ENCODE results near the gene STEAP3. TPM values are rescaled to one million over a fixed set of nuclear protein-coding genes. Genes with fewer than 3 reads are reported as not detected.

The STEAP3 gene, protein sequence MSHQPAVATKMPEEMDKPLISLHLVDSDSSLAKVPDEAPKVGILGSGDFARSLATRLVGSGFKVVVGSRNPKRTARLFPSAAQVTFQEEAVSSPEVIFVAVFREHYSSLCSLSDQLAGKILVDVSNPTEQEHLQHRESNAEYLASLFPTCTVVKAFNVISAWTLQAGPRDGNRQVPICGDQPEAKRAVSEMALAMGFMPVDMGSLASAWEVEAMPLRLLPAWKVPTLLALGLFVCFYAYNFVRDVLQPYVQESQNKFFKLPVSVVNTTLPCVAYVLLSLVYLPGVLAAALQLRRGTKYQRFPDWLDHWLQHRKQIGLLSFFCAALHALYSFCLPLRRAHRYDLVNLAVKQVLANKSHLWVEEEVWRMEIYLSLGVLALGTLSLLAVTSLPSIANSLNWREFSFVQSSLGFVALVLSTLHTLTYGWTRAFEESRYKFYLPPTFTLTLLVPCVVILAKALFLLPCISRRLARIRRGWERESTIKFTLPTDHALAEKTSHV
- total RNA-seq = under 1 TPM in 1 of 2 experiments, not detected in 1; 0.32 TPM
- not detected for polyA plus RNA-seq

DNA sequence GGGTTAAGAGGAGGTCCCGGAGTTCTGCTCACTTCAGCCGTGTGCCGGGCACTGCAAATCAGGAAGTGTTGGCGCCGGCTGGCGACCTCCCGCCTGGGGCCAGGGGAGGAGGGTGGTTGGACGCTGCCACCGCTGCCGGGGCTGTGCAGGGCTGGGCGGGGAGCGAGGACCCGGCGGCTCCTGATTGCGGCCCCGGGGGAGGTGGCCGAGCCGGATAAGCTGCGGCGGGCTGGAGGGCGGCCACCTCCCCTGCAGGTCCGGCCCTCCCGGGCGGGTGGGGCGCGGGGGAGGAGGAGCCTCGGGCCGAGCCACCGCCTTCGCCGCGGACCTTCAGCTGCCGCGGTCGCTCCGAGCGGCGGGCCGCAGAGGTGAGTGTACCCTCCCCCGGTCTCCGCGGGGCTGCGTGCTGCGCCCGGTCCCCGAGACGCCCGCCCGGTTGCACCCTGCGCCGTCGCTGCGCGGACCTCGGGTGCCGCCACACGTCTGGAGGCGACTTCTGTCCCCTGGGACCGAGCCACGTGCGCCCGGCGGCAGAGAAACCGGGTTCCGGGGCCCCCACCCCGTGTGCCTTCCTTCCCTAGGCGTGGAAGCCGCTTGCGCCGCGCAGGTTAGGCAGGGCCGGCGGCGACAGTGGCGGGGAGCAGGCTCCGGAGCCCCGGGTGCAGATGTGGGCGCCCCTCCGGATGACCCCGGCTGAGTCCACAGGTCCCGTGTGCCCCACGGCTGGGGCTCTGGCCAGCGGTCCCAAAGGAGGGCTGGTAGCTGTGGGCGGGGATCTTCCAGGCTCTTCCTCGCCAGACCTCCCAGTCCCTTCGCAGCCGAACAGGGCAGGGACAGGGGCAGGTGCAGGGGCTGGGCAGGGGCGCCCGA lies at the start of gene STEAP3:
STEAP3 (plus strand) TSS at position 314 of the 870 bp plus-strand sequence. CDS start 7,179 bp downstream, outside the sequence.
- Mint-ChIP-seq H3K36me3 (no peaks in the 10 kb centered on the region), H3K4me3 (peak within 1 kb of the TSS in 5 of 8 donors; percentile 20 to 61 (median 35)), H3K27ac (no peak within 1 kb of the TSS), H3K27me3 (peaks cover 23 to 34% of the 10 kb centered on the region in 2 donors), H3K9me3 (no peaks in the 10 kb centered on the region), H3K4me1 (peaks cover 0 to 7% (median 0%) of the 10 kb centered on the region in 4 donors)
- POLR2A ChIA-PET (ENCODE audit: partially characterized antibody) = no interaction called here
- H3K9me3 ChIP-seq (ENCODE audit: control insufficient read depth in 1 of 2, low read length in 2 of 2) = no peaks in the 10 kb centered on the region
- H3K36me3 ChIP-seq (ENCODE audit: insufficient read depth, low read length) = no peaks in the 10 kb centered on the region
- intact Hi-C loops (cut with micrococcal nuclease) = no loop called here
- no peaks in the 10 kb centered on the region for H3K27me3 ChIP-seq (ENCODE audit: insufficient read depth, low read length)
- CTCF ChIA-PET (ENCODE audit: partially characterized antibody) = no interaction called here
- no peak for DNase-seq
- no peak within 1 kb of the TSS for H3K27ac ChIP-seq (ENCODE audit: low read depth, low read length)
- no peaks in the 10 kb centered on the region for H3K4me1 ChIP-seq (ENCODE audit: insufficient read depth, low read length)
- H3K4me3 ChIP-seq (ENCODE audit: low read length in 2 of 2) = no peak within 1 kb of the TSS

DNA sequence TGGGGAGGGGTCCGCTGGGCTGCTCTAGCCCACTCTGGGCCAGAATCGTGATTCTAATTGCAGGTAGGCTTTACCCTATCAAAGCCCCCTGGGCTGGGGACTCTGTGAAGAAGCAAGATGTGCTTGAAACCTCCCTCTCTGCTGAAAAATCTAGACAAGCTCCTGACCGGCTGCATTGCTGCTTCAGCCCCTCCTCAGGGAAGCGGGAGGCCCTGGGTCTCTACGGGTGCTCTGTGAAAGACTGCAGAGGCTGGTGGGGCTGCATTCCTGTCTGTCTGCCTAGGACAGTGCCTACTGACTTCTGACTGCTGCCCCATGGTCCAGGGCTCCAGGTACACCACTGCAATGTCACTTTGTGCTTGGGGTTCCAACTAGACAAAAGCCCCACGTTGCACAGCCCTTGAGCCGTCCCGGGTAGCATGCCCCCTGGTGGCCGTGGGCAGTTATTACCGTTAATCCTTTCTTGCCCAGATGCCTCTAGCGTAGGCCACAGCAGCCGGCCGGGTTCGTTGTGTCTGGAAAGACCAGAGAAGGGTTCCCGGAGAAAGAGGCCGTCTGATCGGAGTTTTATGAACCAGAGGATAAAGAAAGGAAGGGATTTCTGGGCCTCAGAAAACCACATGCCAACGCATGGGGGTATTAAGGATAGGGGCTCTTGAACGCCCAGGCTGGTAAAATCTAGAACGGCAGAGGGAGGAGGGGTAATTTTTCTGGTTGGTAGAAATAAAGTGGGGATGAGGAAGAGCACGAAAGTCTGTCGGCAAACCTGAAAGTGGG lies 49.2 kb upstream of the STEAP3 start:
- intact Hi-C loops (cut with micrococcal nuclease) = no loop called here
- ChIA-PET POLR2A (ENCODE audit: partially characterized antibody) (no interaction called here), CTCF (ENCODE audit: partially characterized antibody) (interaction anchor here (0.7 to 2.8 kb wide), 9 partner anchors 10 to 1128 kb away, joined by 3 to 20 read pairs (median 6); no protein-coding TSS in a partner anchor)
- peaks cover 0 to 2% of the 10 kb centered on the region in 2 donors for H3K27me3 Mint-ChIP-seq
- H3K9me3 Mint-ChIP-seq = no peaks in the 10 kb centered on the region
- Histone ChIP-seq H3K27me3 (ENCODE audit: insufficient read depth, low read length) (no peaks in the 10 kb centered on the region), H3K4me3 (ENCODE audit: low read length in 2 of 2) (no peak overlapping the region), H3K9me3 (ENCODE audit: control insufficient read depth in 1 of 2, low read length in 2 of 2) (no peaks in the 10 kb centered on the region), H3K27ac (ENCODE audit: low read depth, low read length) (no peak overlapping the region), H3K4me1 (ENCODE audit: insufficient read depth, low read length) (no peaks in the 10 kb centered on the region), H3K36me3 (ENCODE audit: insufficient read depth, low read length) (no peaks in the 10 kb centered on the region)
- no peak overlapping the region for H3K4me3 Mint-ChIP-seq
- no peaks in the 10 kb centered on the region for H3K36me3 Mint-ChIP-seq
- DNase-seq = peak in 4 of 5 donors; percentile 17 to 36 (median 27)
- no peaks in the 10 kb centered on the region for H3K4me1 Mint-ChIP-seq
- H3K27ac Mint-ChIP-seq = no peak overlapping the region

DNA sequence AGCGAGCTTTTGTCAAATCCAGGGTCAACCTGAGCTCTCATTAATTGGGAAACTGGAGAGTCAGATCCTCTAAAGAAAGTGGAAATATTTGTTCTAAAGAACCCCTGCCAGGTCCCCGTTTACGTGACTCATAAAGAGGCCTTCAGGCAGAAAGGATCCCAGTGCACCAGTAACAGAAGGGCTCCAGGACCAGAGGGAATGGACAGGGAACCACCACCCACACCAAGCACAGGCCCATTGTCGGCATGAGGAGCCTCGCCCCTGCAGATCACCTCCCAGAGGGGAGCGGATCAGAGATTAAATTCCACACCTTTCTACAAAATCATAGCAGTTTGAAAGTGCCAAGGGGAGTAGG lies 48.7 kb upstream of the STEAP3 start:
- no peak overlapping the region for H3K4me3 ChIP-seq (ENCODE audit: low read length in 2 of 2)
- intact Hi-C loops (cut with micrococcal nuclease) = no loop called here
- peaks cover 0 to 2% of the 10 kb centered on the region in 2 donors for H3K27me3 Mint-ChIP-seq
- no peaks in the 10 kb centered on the region for H3K27me3 ChIP-seq (ENCODE audit: insufficient read depth, low read length)
- DNase-seq = no peak
- no peaks in the 10 kb centered on the region for H3K4me1 ChIP-seq (ENCODE audit: insufficient read depth, low read length)
- H3K36me3 Mint-ChIP-seq = no peaks in the 10 kb centered on the region
- ChIA-PET CTCF (ENCODE audit: partially characterized antibody) (interaction anchor here (1.0 to 2.8 kb wide), 8 partner anchors 10 to 1128 kb away, joined by 3 to 20 read pairs (median 4); no protein-coding TSS in a partner anchor), POLR2A (ENCODE audit: partially characterized antibody) (no interaction called here)
- H3K36me3 ChIP-seq (ENCODE audit: insufficient read depth, low read length) = no peaks in the 10 kb centered on the region
- no peak overlapping the region for H3K4me3 Mint-ChIP-seq
- H3K9me3 Mint-ChIP-seq = no peaks in the 10 kb centered on the region
- H3K9me3 ChIP-seq (ENCODE audit: control insufficient read depth in 1 of 2, low read length in 2 of 2) = no peaks in the 10 kb centered on the region
- no peak overlapping the region for H3K27ac Mint-ChIP-seq
- H3K4me1 Mint-ChIP-seq = no peaks in the 10 kb centered on the region
- H3K27ac ChIP-seq (ENCODE audit: low read depth, low read length) = no peak overlapping the region

DNA sequence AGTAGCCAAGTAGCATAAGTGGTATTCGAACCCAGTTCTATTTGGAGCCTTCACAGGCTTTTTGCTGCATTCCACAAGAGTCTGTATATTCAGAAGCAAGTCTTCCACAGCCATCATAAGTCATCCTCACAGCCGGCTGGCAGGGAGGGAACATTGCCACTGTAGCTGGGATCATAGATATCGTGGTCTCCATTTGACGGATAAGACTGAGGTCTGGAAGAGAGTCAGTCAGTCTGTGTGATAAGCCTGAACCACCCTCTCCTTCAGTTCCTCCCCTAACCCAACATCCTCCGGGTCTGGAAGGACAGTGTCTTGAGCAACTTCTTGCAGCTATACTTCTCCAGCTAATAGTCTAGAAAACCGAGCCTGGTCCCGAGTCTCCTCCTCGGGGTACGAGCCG lies 48.1 kb upstream of the STEAP3 start:
- H3K27me3 ChIP-seq (ENCODE audit: insufficient read depth, low read length) = no peaks in the 10 kb centered on the region
- CTCF ChIA-PET (ENCODE audit: partially characterized antibody) = interaction anchor here (1.0 to 2.8 kb wide), 8 partner anchors 9 to 1129 kb away, joined by 3 to 20 read pairs (median 4); no protein-coding TSS in a partner anchor
- Mint-ChIP-seq H3K4me1 (no peaks in the 10 kb centered on the region), H3K9me3 (no peaks in the 10 kb centered on the region), H3K4me3 (no peak overlapping the region), H3K27ac (no peak overlapping the region), H3K27me3 (peaks cover 0 to 2% of the 10 kb centered on the region in 2 donors), H3K36me3 (no peaks in the 10 kb centered on the region)
- no peak overlapping the region for H3K27ac ChIP-seq (ENCODE audit: low read depth, low read length)
- POLR2A ChIA-PET (ENCODE audit: partially characterized antibody) = no interaction called here
- intact Hi-C loops (cut with micrococcal nuclease) = no loop called here
- H3K4me3 ChIP-seq (ENCODE audit: low read length in 2 of 2) = no peak overlapping the region
- DNase-seq = no peak
- no peaks in the 10 kb centered on the region for H3K4me1 ChIP-seq (ENCODE audit: insufficient read depth, low read length)
- H3K36me3 ChIP-seq (ENCODE audit: insufficient read depth, low read length) = no peaks in the 10 kb centered on the region
- H3K9me3 ChIP-seq (ENCODE audit: control insufficient read depth in 1 of 2, low read length in 2 of 2) = no peaks in the 10 kb centered on the region

DNA sequence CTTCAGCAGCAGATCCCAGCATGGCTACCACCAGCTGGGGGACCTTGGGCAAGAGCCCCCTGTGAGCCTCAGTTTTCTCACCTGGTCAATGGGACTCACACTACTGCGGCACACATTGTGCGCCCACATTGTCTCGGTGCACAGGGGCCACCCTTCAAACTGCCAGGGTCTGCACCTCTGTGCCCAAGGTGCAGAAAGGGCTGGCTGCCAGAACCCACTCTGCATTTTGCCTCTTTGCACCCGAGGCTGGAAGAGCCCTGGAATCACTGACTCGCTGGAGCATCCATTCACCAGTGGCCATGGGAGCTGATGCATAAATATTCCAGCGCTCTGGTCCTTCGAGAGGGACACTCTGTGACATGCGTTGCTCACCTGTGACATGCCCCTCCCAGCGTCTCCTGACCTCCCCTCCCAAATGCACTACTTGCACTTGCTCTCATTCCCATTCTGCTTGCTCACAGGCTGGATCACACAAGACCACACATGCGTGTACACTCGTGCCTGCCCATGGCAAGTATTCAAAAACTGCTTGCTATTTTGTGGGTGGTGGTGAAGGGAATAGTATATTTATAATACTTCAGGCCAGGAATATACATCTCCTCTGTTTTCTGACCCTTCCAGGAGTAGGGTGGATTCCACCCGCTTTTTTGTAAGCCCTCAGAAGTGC lies 46.3 kb upstream of the STEAP3 start:
- Histone ChIP-seq H3K4me3 (ENCODE audit: low read length in 2 of 2) (no peak overlapping the region), H3K36me3 (ENCODE audit: insufficient read depth, low read length) (no peaks in the 10 kb centered on the region), H3K27ac (ENCODE audit: low read depth, low read length) (no peak overlapping the region), H3K4me1 (ENCODE audit: insufficient read depth, low read length) (no peaks in the 10 kb centered on the region), H3K27me3 (ENCODE audit: insufficient read depth, low read length) (no peaks in the 10 kb centered on the region), H3K9me3 (ENCODE audit: control insufficient read depth in 1 of 2, low read length in 2 of 2) (no peaks in the 10 kb centered on the region)
- Mint-ChIP-seq H3K4me3 (no peak overlapping the region), H3K36me3 (no peaks in the 10 kb centered on the region), H3K4me1 (no peaks in the 10 kb centered on the region), H3K9me3 (no peaks in the 10 kb centered on the region), H3K27ac (no peak overlapping the region), H3K27me3 (peaks cover 0 to 3% of the 10 kb centered on the region in 2 donors)
- intact Hi-C loops (cut with micrococcal nuclease) = no loop called here
- DNase-seq = no peak
- ChIA-PET CTCF (ENCODE audit: partially characterized antibody) (interaction anchor here (1.0 to 2.7 kb wide), 2 partner anchors 295 to 296 kb away, joined by 3 to 20 read pairs; no protein-coding TSS in a partner anchor), POLR2A (ENCODE audit: partially characterized antibody) (no interaction called here)

DNA sequence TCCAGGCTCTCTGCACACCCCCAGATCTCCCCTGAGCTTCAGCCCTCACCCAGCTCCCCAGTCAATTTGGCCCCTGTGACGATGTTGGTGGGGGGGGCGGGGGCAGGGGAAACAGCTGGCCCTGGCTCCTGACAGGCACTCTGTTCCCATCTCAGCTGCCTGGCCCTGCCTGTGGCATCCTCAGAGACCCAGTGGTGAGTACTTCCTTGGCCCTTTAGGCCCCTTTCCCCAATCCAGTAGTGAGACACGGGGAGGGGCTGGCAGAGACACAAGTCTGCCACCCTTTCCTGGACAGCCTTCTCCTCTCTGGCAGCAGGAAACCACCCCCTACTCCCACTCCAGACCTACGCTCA lies 45.8 kb upstream of the STEAP3 start:
- Histone ChIP-seq H3K9me3 (ENCODE audit: control insufficient read depth in 1 of 2, low read length in 2 of 2) (no peaks in the 10 kb centered on the region), H3K27ac (ENCODE audit: low read depth, low read length) (no peak overlapping the region), H3K4me3 (ENCODE audit: low read length in 2 of 2) (no peak overlapping the region), H3K36me3 (ENCODE audit: insufficient read depth, low read length) (no peaks in the 10 kb centered on the region), H3K27me3 (ENCODE audit: insufficient read depth, low read length) (no peaks in the 10 kb centered on the region), H3K4me1 (ENCODE audit: insufficient read depth, low read length) (no peaks in the 10 kb centered on the region)
- Mint-ChIP-seq H3K4me3 (no peak overlapping the region), H3K27me3 (peaks cover 0 to 3% of the 10 kb centered on the region in 2 donors), H3K9me3 (no peaks in the 10 kb centered on the region), H3K27ac (no peak overlapping the region), H3K36me3 (no peaks in the 10 kb centered on the region), H3K4me1 (no peaks in the 10 kb centered on the region)
- ChIA-PET POLR2A (ENCODE audit: partially characterized antibody) (no interaction called here), CTCF (ENCODE audit: partially characterized antibody) (interaction anchor here (1.0 kb wide), 1 partner anchor 296 kb away, joined by 3 read pairs; no protein-coding TSS in a partner anchor)
- intact Hi-C loops (cut with micrococcal nuclease) = no loop called here
- DNase-seq = no peak
